B cell (primary cell): ENCODE measurements around the gene CDC42BPA. TPM values are rescaled to one million over a fixed set of nuclear protein-coding genes. Genes with fewer than 3 reads are reported as not detected.

ENCODE experiments used
- ATAC-seq: fragments of 200-7000 bp; cut with Tn5 transposase; one replicate; pipeline ENCODE4 v1.10.0; 2021; ENCODE audit warnings: low read depth, mild to moderate bottlenecking, moderate number of reproducible peaks, moderate library complexity
- CTCF ChIA-PET: fragments of 350-600 bp; sonication (Branson Sonifier 250); formaldehyde crosslinking; loops from one replicate; lab custom pipeline; 2021; ENCODE audit warnings: antibody characterized with exemption, inconsistent platforms; lab: Charles Lee
- POLR2A ChIA-PET: fragments of 350-600 bp; sonication (Branson Sonifier 250); formaldehyde crosslinking; loops from one replicate; lab custom pipeline; 2021; ENCODE audit warnings: antibody characterized with exemption; lab: Charles Lee
- DNase-seq: peaks from one replicate; pipeline ENCODE4 v3.0.0; 2013
- H2AFZ ChIP-seq: 2 replicates; pipeline ENCODE4 v1.6.1; 2012; ENCODE audit warnings: mild to moderate bottlenecking, low read depth, low read length; ENCODE audit not compliant: insufficient read depth, poor library complexity, severe bottlenecking
- H3K27ac ChIP-seq, 2 donors: 1 replicate in 1 of 2; 2 replicates in 1 of 2; pipeline ENCODE4 v1.5.1; 2012 to 2013; ENCODE audit warnings: low read length in 2 of 2, mild to moderate bottlenecking in 2 of 2, moderate library complexity in 1 of 2
- H3K27me3 ChIP-seq, 4 experiments: fragments of 200-600 bp in 1 of 4; sonication (generic) in 1 of 4; replicated peaks in 1 of 4; 1 replicate in 2 of 4; 2 replicates in 2 of 4; pipeline versions ENCODE4 v1.6.1 to v1.7.0; 2013 to 2016; ENCODE audit warnings: low read length in 3 of 4, mild to moderate bottlenecking in 2 of 4, mixed read lengths in 1 of 4, moderate library complexity in 1 of 4; ENCODE audit not compliant: insufficient read depth in 4 of 4, control insufficient read depth in 3 of 4; ENCODE audit errors: control extremely low read depth in 1 of 4
- H3K36me3 ChIP-seq, 2 experiments: replicated peaks in 1 of 2; 1 replicate in 1 of 2; 2 replicates in 1 of 2; pipeline versions ENCODE4 v1.6.1 to v1.7.1; 2013; ENCODE audit warnings: low read length in 1 of 2; ENCODE audit not compliant: insufficient read depth in 2 of 2, control insufficient read depth in 1 of 2; ENCODE audit errors: control extremely low read depth in 1 of 2, extremely low read depth in 1 of 2
- H3K4me1 ChIP-seq, 2 donors: fragments of 200-600 bp in 1 of 2; sonication (generic) in 1 of 2; 1 replicate in 1 of 2; 2 replicates in 1 of 2; pipeline versions ENCODE4 v1.5.1 to v1.6.1; 2013 to 2017; ENCODE audit warnings: low read length in 2 of 2; ENCODE audit not compliant: control insufficient read depth in 2 of 2, insufficient read depth in 2 of 2
- H3K4me2 ChIP-seq: replicated peaks from 2 replicates; pipeline ENCODE3; 2012; ENCODE audit warnings: mild to moderate bottlenecking, low read depth, low read length; ENCODE audit not compliant: poor library complexity, severe bottlenecking
- H3K4me3 ChIP-seq, 5 experiments: fragments of 200-600 bp in 1 of 5; sonication (generic) in 1 of 5; 1 replicate in 3 of 5; 2 replicates in 2 of 5; pipeline versions ENCODE4 v1.5.1 to v1.7.0; 2011 to 2016; ENCODE audit warnings: low read length in 4 of 5, mild to moderate bottlenecking in 4 of 5, low read depth in 2 of 5, control low read depth in 1 of 5, moderate library complexity in 1 of 5; ENCODE audit not compliant: insufficient read depth in 1 of 5; ENCODE audit errors: control extremely low read depth in 1 of 5, extremely low read depth in 1 of 5
- H3K79me2 ChIP-seq: fragments of 200-600 bp; sonication (generic); one replicate; pipeline ENCODE4 v1.6.0; 2016; ENCODE audit warnings: low read length; ENCODE audit not compliant: control insufficient read depth, insufficient read depth
- H3K9ac ChIP-seq: fragments of 200-600 bp; sonication (generic); 2 replicates; pipeline ENCODE4 v1.6.1; 2017; ENCODE audit warnings: mild to moderate bottlenecking, low read length, moderate library complexity
- H3K9me3 ChIP-seq, 3 donors: one replicate each; pipeline versions ENCODE4 v1.6.1 to v1.7.1; 2013; ENCODE audit warnings: low read length in 2 of 3; ENCODE audit not compliant: control insufficient read depth in 2 of 3, insufficient read depth in 1 of 3; ENCODE audit errors: control extremely low read depth in 1 of 3
- H4K20me1 ChIP-seq: 2 replicates; pipeline ENCODE4 v1.6.0; 2012; ENCODE audit warnings: mild to moderate bottlenecking, low read length; ENCODE audit not compliant: insufficient read depth, control insufficient read depth, poor library complexity, severe bottlenecking
- H3K27ac Mint-ChIP-seq: one replicate; pipeline ENCODE4 v1.8.0; 2021; ENCODE audit warnings: mixed read lengths
- H3K27me3 Mint-ChIP-seq: one replicate; pipeline ENCODE4 v1.8.0; 2021; ENCODE audit warnings: mixed read lengths
- H3K4me1 Mint-ChIP-seq: one replicate; pipeline ENCODE4 v1.8.0; 2021; ENCODE audit warnings: mixed read lengths
- H3K4me3 Mint-ChIP-seq: one replicate; pipeline ENCODE4 v1.8.0; 2021; ENCODE audit warnings: mixed read lengths
- H3K9me3 Mint-ChIP-seq: one replicate; pipeline ENCODE4 v1.8.0; 2022; ENCODE audit warnings: mixed read lengths; ENCODE audit not compliant: insufficient read depth
- CTCF ChIP-seq: fragments of 200-600 bp; IDR thresholded peaks from one replicate; pipeline ENCODE4 v1.8.0; 2022; ENCODE audit warnings: antibody characterized with exemption, mild to moderate bottlenecking
- EZH2 ChIP-seq: IDR thresholded peaks from 2 replicates; pipeline ENCODE4 v1.6.1; 2012; ENCODE audit warnings: borderline replicate concordance, low read depth, mild to moderate bottlenecking, moderate library complexity, low read length; ENCODE audit not compliant: insufficient read depth, poor library complexity, severe bottlenecking
- WGBS: methylation state at CpG from one replicate; pipeline ENCODE4 v1.1.5; 2013; ENCODE audit warnings: missing lambda C conversion rate; ENCODE audit not compliant: insufficient coverage; 5-methylcytosine and 5-hydroxymethylcytosine counted together
- intact Hi-C: fragments of 100-400 bp; cut with micrococcal nuclease; formaldehyde crosslinking; loops from one replicate; pipeline ENCODE4 v1.10.0; 2022
- polyA plus RNA-seq: library from polyadenylated mRNA; depleted of rRNA; stranded (reverse); fragments of >200 nt; gene quantifications from 2 replicates; pipeline ENCODE4 v1.2.3, GENCODE V29; 2012
- total RNA-seq, 2 donors: library from RNA; stranded (reverse); fragments of 120-200 nt in 1 of 2; gene quantifications; 1 replicate in 1 of 2; 2 replicates in 1 of 2; pipeline versions ENCODE4 v1.2.3 to v1.2.4, GENCODE V29; 2013 to 2022

Gene CDC42BPA
- total and polyA plus RNA-seq, 2 donors (not counting 1 experiment from before 2014, with no cell fraction given): 0.04 to 0.69 TPM

- CTCF ChIA-PET: no interaction called here
- H3K79me2 ChIP-seq: no peaks in the 10 kb centered on the region
- Mint-ChIP-seq H3K4me3 (no peak overlapping the region), H3K27ac (no peak overlapping the region), H3K9me3 (peaks cover 6% of the 10 kb centered on the region), H3K27me3 (peaks cover 3% of the 10 kb centered on the region), H3K4me1 (no peaks in the 10 kb centered on the region)
- H3K4me2 ChIP-seq: no peak overlapping the region
- H3K9me3 ChIP-seq: peaks cover 0 to 16% (median 1%) of the 10 kb centered on the region in 3 donors
- H3K4me3 ChIP-seq: no peak overlapping the region
- no peak overlapping the region for H2AFZ ChIP-seq
- no peaks in the 10 kb centered on the region for H3K27me3 ChIP-seq
- H3K36me3 ChIP-seq: no peaks in the 10 kb centered on the region
- no peak overlapping the region for H3K27ac ChIP-seq
- H3K4me1 ChIP-seq: no peaks in the 10 kb centered on the region
- no peaks in the 10 kb centered on the region for H4K20me1 ChIP-seq
- no peak overlapping the region for H3K9ac ChIP-seq
- DNase-seq (no peak), ATAC-seq (no peak)
- POLR2A ChIA-PET: no interaction called here
- intact Hi-C loops: no loop called here
- 89% methylated on average over 2 of the region's 2 CpGs for WGBS
- TF ChIP-seq EZH2 (no peak), CTCF (no peak)
Measured at GRCh38 chr1:227244339-227245118, 73.8 kb downstream of the CDC42BPA start.
